Neural progenitor cell (in vitro differentiated cells): Measurements from ENCODE around the gene CPSF6.

ENCODE experiments used
- CTCF ChIP-seq: fragments of 200-600 bp; sonication (generic); IDR thresholded peaks from 2 replicates; pipeline ENCODE4 v1.5.1; 2017; ENCODE audit warnings: antibody characterized with exemption, mild to moderate bottlenecking
- EZH2 ChIP-seq: fragments of 200-600 bp; sonication (generic); IDR thresholded peaks from 2 replicates; pipeline ENCODE4 v1.6.1; 2017; ENCODE audit warnings: antibody characterized with exemption, mild to moderate bottlenecking, moderate library complexity
- EZH2phosphoT487 ChIP-seq: fragments of 200-600 bp; sonication (generic); IDR thresholded peaks from 2 replicates; pipeline ENCODE4 v1.6.1; 2017; ENCODE audit warnings: antibody characterized with exemption

- TF ChIP-seq CTCF (no peak), EZH2 (no peak), EZH2phosphoT487 (no peak)
Observed at GRCh38 chr12:69252033-69252432, 12.7 kb downstream of the CPSF6 start.
